ENCODE measurements around the gene EPHB2.

The EPHB2 gene

GRCh38 chr1:22760455-22760854 is 49.8 kb downstream of the EPHB2 start:
- WGBS: 83% methylated on average over 3 of the region's 4 CpGs
- Histone ChIP-seq H3K23ac (ENCODE audit: low read length in 2 of 2) (no peak overlapping the region), H3K79me1 (replicated peaks; ENCODE audit: low read length, poor library complexity, severe bottlenecking) (peaks cover 63% of the 10 kb centered on the region), H3K27me3 (ENCODE audit: control insufficient read depth in 1 of 2, insufficient read depth in 1 of 2, low read length in 2 of 2) (peaks cover 0 to 4% of the 10 kb centered on the region in 2 experiments), H3K36me3 (ENCODE audit: control insufficient read depth in 1 of 2, insufficient read depth in 2 of 2, low read depth in 1 of 2, low read length in 2 of 2) (peaks cover 0 to 29% of the 10 kb centered on the region in 2 experiments), H3K9me3 (ENCODE audit: control insufficient read depth, low read length) (no peaks in the 10 kb centered on the region), H3K4me1 (ENCODE audit: control insufficient read depth, insufficient read depth, low read depth, low read length) (peaks cover 29% of the 10 kb centered on the region), H2BK12ac (ENCODE audit: low read length in 2 of 2) (no peak overlapping the region), H2BK5ac (ENCODE audit: low read depth, low read length, poor library complexity, severe bottlenecking) (no peak overlapping the region), H3K14ac (ENCODE audit: low read length in 2 of 2) (no peak overlapping the region), H3K18ac (ENCODE audit: low read depth in 1 of 2, low read length in 2 of 2) (no peak overlapping the region), H3K9ac (ENCODE audit: low read length) (no peak overlapping the region), H3K4ac (ENCODE audit: low read depth in 1 of 2, low read length in 2 of 2) (no peak overlapping the region), H4K91ac (ENCODE audit: low read length) (no peak overlapping the region), H3K4me3 (ENCODE audit: insufficient read depth in 1 of 2, low read depth in 1 of 2, low read length in 2 of 2) (no peak overlapping the region), H3K4me2 (ENCODE audit: low read length, poor library complexity, severe bottlenecking) (no peak overlapping the region), H2AFZ (ENCODE audit: low read depth, low read length) (no peak overlapping the region), H2AK5ac (ENCODE audit: low read length, severe bottlenecking) (no peak overlapping the region), H2BK120ac (ENCODE audit: low read depth, low read length) (no peak overlapping the region), H2BK15ac (ENCODE audit: low read depth, poor library complexity, severe bottlenecking) (no peak overlapping the region), H4K8ac (ENCODE audit: low read length) (no peak overlapping the region), H3K27ac (ENCODE audit: low read length, poor library complexity, severe bottlenecking) (no peak overlapping the region)
- peak; percentile 41 for DNase-seq

- H2BK15ac ChIP-seq (ENCODE audit: low read depth, poor library complexity, severe bottlenecking): no peak overlapping the region
- no peak overlapping the region for H2AFZ ChIP-seq (ENCODE audit: low read depth, low read length)
- H3K27me3 ChIP-seq (ENCODE audit: control insufficient read depth in 1 of 2, insufficient read depth in 1 of 2, low read length in 2 of 2): peaks cover 0 to 4% of the 10 kb centered on the region in 2 experiments
- H3K4me1 ChIP-seq (ENCODE audit: control insufficient read depth, insufficient read depth, low read depth, low read length): peaks cover 25% of the 10 kb centered on the region
- H3K27ac ChIP-seq (ENCODE audit: low read length, poor library complexity, severe bottlenecking): no peak overlapping the region
- H3K9ac ChIP-seq (ENCODE audit: low read length): no peak overlapping the region
- H2AK5ac ChIP-seq (ENCODE audit: low read length, severe bottlenecking): no peak overlapping the region
- H3K14ac ChIP-seq (ENCODE audit: low read length in 2 of 2): no peak overlapping the region
- H3K4me3 ChIP-seq (ENCODE audit: insufficient read depth in 1 of 2, low read depth in 1 of 2, low read length in 2 of 2): no peak overlapping the region
- DNase-seq: no peak
- H3K23ac ChIP-seq (ENCODE audit: low read length in 2 of 2): no peak overlapping the region
- 98% methylated on average over 5 of the region's 6 CpGs for WGBS
- no peak overlapping the region for H3K18ac ChIP-seq (ENCODE audit: low read depth in 1 of 2, low read length in 2 of 2)
- no peak overlapping the region for H2BK5ac ChIP-seq (ENCODE audit: low read depth, low read length, poor library complexity, severe bottlenecking)
- peaks cover 66% of the 10 kb centered on the region for H3K79me1 ChIP-seq (replicated peaks; ENCODE audit: low read length, poor library complexity, severe bottlenecking)
- no peaks in the 10 kb centered on the region for H3K9me3 ChIP-seq (ENCODE audit: control insufficient read depth, low read length)
- H3K4ac ChIP-seq (ENCODE audit: low read depth in 1 of 2, low read length in 2 of 2): no peak overlapping the region
- H2BK120ac ChIP-seq (ENCODE audit: low read depth, low read length): no peak overlapping the region
- no peak overlapping the region for H2BK12ac ChIP-seq (ENCODE audit: low read length in 2 of 2)
- H3K4me2 ChIP-seq (ENCODE audit: low read length, poor library complexity, severe bottlenecking): no peak overlapping the region
- no peak overlapping the region for H4K8ac ChIP-seq (ENCODE audit: low read length)
- H4K91ac ChIP-seq (ENCODE audit: low read length): no peak overlapping the region
- H3K36me3 ChIP-seq (ENCODE audit: control insufficient read depth in 1 of 2, insufficient read depth in 2 of 2, low read depth in 1 of 2, low read length in 2 of 2): peaks cover 0 to 29% of the 10 kb centered on the region in 2 experiments
These were observed 50.5 kb downstream of the EPHB2 start for GRCh38 chr1:22761101-22761500.

- H3K79me1 ChIP-seq (replicated peaks; ENCODE audit: low read length, poor library complexity, severe bottlenecking): peaks cover 68% of the 10 kb centered on the region
- no peak overlapping the region for H2BK12ac ChIP-seq (ENCODE audit: low read length in 2 of 2)
- H3K14ac ChIP-seq (ENCODE audit: low read length in 2 of 2): no peak overlapping the region
- peaks cover 20% of the 10 kb centered on the region for H3K4me1 ChIP-seq (ENCODE audit: control insufficient read depth, insufficient read depth, low read depth, low read length)
- no peak overlapping the region for H3K18ac ChIP-seq (ENCODE audit: low read depth in 1 of 2, low read length in 2 of 2)
- no peak overlapping the region for H2AFZ ChIP-seq (ENCODE audit: low read depth, low read length)
- H3K27me3 ChIP-seq (ENCODE audit: control insufficient read depth in 1 of 2, insufficient read depth in 1 of 2, low read length in 2 of 2): peaks cover 0 to 4% of the 10 kb centered on the region in 2 experiments
- no peak overlapping the region for H3K4me2 ChIP-seq (ENCODE audit: low read length, poor library complexity, severe bottlenecking)
- WGBS: 95% methylated on average over 13 of the region's 13 CpGs
- no peak overlapping the region for H3K4me3 ChIP-seq (ENCODE audit: insufficient read depth in 1 of 2, low read depth in 1 of 2, low read length in 2 of 2)
- no peak overlapping the region for H2AK5ac ChIP-seq (ENCODE audit: low read length, severe bottlenecking)
- H3K9me3 ChIP-seq (ENCODE audit: control insufficient read depth, low read length): no peaks in the 10 kb centered on the region
- H2BK5ac ChIP-seq (ENCODE audit: low read depth, low read length, poor library complexity, severe bottlenecking): no peak overlapping the region
- H4K8ac ChIP-seq (ENCODE audit: low read length): no peak overlapping the region
- no peak for DNase-seq
- H3K9ac ChIP-seq (ENCODE audit: low read length): no peak overlapping the region
- H3K23ac ChIP-seq (ENCODE audit: low read length in 2 of 2): no peak overlapping the region
- H4K91ac ChIP-seq (ENCODE audit: low read length): no peak overlapping the region
- H3K4ac ChIP-seq (ENCODE audit: low read depth in 1 of 2, low read length in 2 of 2): no peak overlapping the region
- H3K27ac ChIP-seq (ENCODE audit: low read length, poor library complexity, severe bottlenecking): no peak overlapping the region
- peaks cover 0 to 31% of the 10 kb centered on the region in 2 experiments for H3K36me3 ChIP-seq (ENCODE audit: control insufficient read depth in 1 of 2, insufficient read depth in 2 of 2, low read depth in 1 of 2, low read length in 2 of 2)
- no peak overlapping the region for H2BK15ac ChIP-seq (ENCODE audit: low read depth, poor library complexity, severe bottlenecking)
- no peak overlapping the region for H2BK120ac ChIP-seq (ENCODE audit: low read depth, low read length)
These were observed 51.2 kb downstream of the EPHB2 start for GRCh38 chr1:22761821-22762220.

GRCh38 chr1:22763487-22764200 is 53.0 kb downstream of the EPHB2 start:
- H3K4me1 ChIP-seq (ENCODE audit: control insufficient read depth, insufficient read depth, low read depth, low read length): peaks cover 20% of the 10 kb centered on the region
- H2BK15ac ChIP-seq (ENCODE audit: low read depth, poor library complexity, severe bottlenecking): peak overlapping the region; percentile 84
- H3K27me3 ChIP-seq (ENCODE audit: control insufficient read depth in 1 of 2, insufficient read depth in 1 of 2, low read length in 2 of 2): peaks cover 0 to 17% of the 10 kb centered on the region in 2 experiments
- no peak overlapping the region for H3K14ac ChIP-seq (ENCODE audit: low read length in 2 of 2)
- peaks cover 71% of the 10 kb centered on the region for H3K79me1 ChIP-seq (replicated peaks; ENCODE audit: low read length, poor library complexity, severe bottlenecking)
- no peak overlapping the region for H3K4ac ChIP-seq (ENCODE audit: low read depth in 1 of 2, low read length in 2 of 2)
- peak overlapping the region; percentile 9 for H4K8ac ChIP-seq (ENCODE audit: low read length)
- no peak overlapping the region for H2BK12ac ChIP-seq (ENCODE audit: low read length in 2 of 2)
- H4K91ac ChIP-seq (ENCODE audit: low read length): no peak overlapping the region
- no peak overlapping the region for H2BK5ac ChIP-seq (ENCODE audit: low read depth, low read length, poor library complexity, severe bottlenecking)
- H3K18ac ChIP-seq (ENCODE audit: low read depth in 1 of 2, low read length in 2 of 2): no peak overlapping the region
- 45% methylated on average over 10 of the region's 11 CpGs for WGBS
- H3K36me3 ChIP-seq (ENCODE audit: control insufficient read depth in 1 of 2, insufficient read depth in 2 of 2, low read depth in 1 of 2, low read length in 2 of 2): peaks cover 0 to 46% of the 10 kb centered on the region in 2 experiments
- H3K23ac ChIP-seq (ENCODE audit: low read length in 2 of 2): no peak overlapping the region
- no peak overlapping the region for H2AK5ac ChIP-seq (ENCODE audit: low read length, severe bottlenecking)
- no peak overlapping the region for H3K4me3 ChIP-seq (ENCODE audit: insufficient read depth in 1 of 2, low read depth in 1 of 2, low read length in 2 of 2)
- no peak overlapping the region for H2AFZ ChIP-seq (ENCODE audit: low read depth, low read length)
- no peaks in the 10 kb centered on the region for H3K9me3 ChIP-seq (ENCODE audit: control insufficient read depth, low read length)
- H3K27ac ChIP-seq (ENCODE audit: low read length, poor library complexity, severe bottlenecking): no peak overlapping the region
- H3K9ac ChIP-seq (ENCODE audit: low read length): no peak overlapping the region
- peak; percentile 48 for DNase-seq
- H3K4me2 ChIP-seq (ENCODE audit: low read length, poor library complexity, severe bottlenecking): no peak overlapping the region
- no peak overlapping the region for H2BK120ac ChIP-seq (ENCODE audit: low read depth, low read length)

All from mesenchymal stem cell (in vitro differentiated cells and primary cell).